Neural cell (in vitro differentiated cells): ENCODE results near the gene ENTPD3. TPM values are rescaled to one million over a fixed set of nuclear protein-coding genes. Genes with fewer than 3 reads are reported as not detected.

ENCODE experiments used
- polyA plus RNA-seq: library from polyadenylated mRNA; depleted of rRNA; stranded (reverse); fragments of >200 nt; gene quantifications from 2 replicates; pipeline ENCODE4 v1.2.3, GENCODE V29; 2014

Gene ENTPD3
- polyA plus RNA-seq, 1 donor from 2014 or later, result 2.8 TPM

Other genes with a start within 250 kb of the ENTPD3 start
- 66.7 and 88.0 TPM in 2 replicates for gene EIF1B, start 77.5 kb upstream of the ENTPD3 start, polyA plus RNA-seq
- gene RPL14, start 70.2 kb downstream of the ENTPD3 start, polyA plus RNA-seq, result 273 and 288 TPM in 2 replicates
- gene ZNF619, start 89.9 kb downstream of the ENTPD3 start, polyA plus RNA-seq, result 0.33 and 0.78 TPM in 2 replicates
- 20.2 and 31.0 TPM in 2 replicates for gene ZNF620, start 118.9 kb downstream of the ENTPD3 start, polyA plus RNA-seq
- gene ZNF621, start 137.8 kb downstream of the ENTPD3 start, polyA plus RNA-seq, result 8.0 and 8.1 TPM in 2 replicates